Activated CD4-positive, alpha-beta T cell treated with anti-CD3 and anti-CD28 coated beads, Interleukin-2, amount 10 ng/mL, durations not matched to agents 7 days and 5 days (primary cell): Measurements from ENCODE around the gene MAP7D2. TPM values are rescaled to one million over a fixed set of nuclear protein-coding genes. Genes with fewer than 3 reads are reported as not detected.

Experiments
- CTCF ChIA-PET: fragments of 350-600 bp; sonication (Branson Sonifier 250); formaldehyde crosslinking; loops from one replicate; lab custom pipeline; 2021; ENCODE audit warnings: antibody characterized with exemption; lab: Charles Lee
- POLR2A ChIA-PET: fragments of 350-600 bp; sonication (Branson Sonifier 250); formaldehyde crosslinking; loops from one replicate; lab custom pipeline; 2021; ENCODE audit warnings: antibody characterized with exemption; lab: Charles Lee
- DNase-seq: peaks from one replicate; pipeline ENCODE4 v3.0.0-alpha.2; 2020
- H3K27ac Mint-ChIP-seq: one replicate; pipeline ENCODE4 v1.8.0; 2021; ENCODE audit warnings: mild to moderate bottlenecking, moderate library complexity, mixed read lengths
- H3K27me3 Mint-ChIP-seq: one replicate; pipeline ENCODE4 v1.8.0; 2021; ENCODE audit warnings: mixed read lengths
- H3K36me3 Mint-ChIP-seq: one replicate; pipeline ENCODE4 v1.8.0; 2021; ENCODE audit warnings: low read depth, mixed read lengths
- H3K4me1 Mint-ChIP-seq: one replicate; pipeline ENCODE4 v1.8.0; 2021; ENCODE audit warnings: mixed read lengths
- H3K4me3 Mint-ChIP-seq: one replicate; pipeline ENCODE4 v1.8.0; 2021; ENCODE audit warnings: mild to moderate bottlenecking, moderate library complexity, mixed read lengths
- H3K9me3 Mint-ChIP-seq: one replicate; pipeline ENCODE4 v1.8.0; 2021; ENCODE audit warnings: mixed read lengths
- total RNA-seq, 2 experiments: library from RNA; stranded (reverse); gene quantifications; one replicate each; pipeline ENCODE4 v1.2.3, GENCODE V29; 2021

Gene MAP7D2
- total RNA-seq, 2 experiments from 2014 or later: 0.12 to 0.21 TPM

DNA sequence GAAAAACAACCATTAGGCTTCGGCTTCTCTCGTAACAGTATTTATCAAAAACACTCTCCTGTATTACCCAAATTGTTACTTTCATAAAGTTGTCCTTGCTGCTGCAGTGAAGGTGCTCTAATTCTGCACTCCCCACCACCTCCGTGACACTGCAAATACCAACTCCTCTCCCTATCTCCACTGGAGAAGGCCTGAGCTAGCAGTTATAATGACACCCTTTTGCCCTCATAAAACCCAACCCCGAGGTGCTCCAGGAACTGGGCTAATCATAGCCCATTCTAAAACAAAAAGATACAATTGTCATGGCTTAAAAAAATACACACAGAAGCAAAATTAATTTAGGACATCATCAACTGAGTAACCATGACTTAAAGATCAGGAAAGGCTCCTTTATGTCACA, 59.2 kb downstream of the MAP7D2 start:
- POLR2A ChIA-PET: no interaction called here
- Mint-ChIP-seq H3K36me3 (no peaks in the 10 kb centered on the region), H3K4me1 (peaks cover 14% of the 10 kb centered on the region), H3K9me3 (no peaks in the 10 kb centered on the region), H3K27ac (no peak overlapping the region), H3K4me3 (no peak overlapping the region), H3K27me3 (peaks cover 3% of the 10 kb centered on the region)
- CTCF ChIA-PET: no interaction called here
- DNase-seq: no peak

DNA sequence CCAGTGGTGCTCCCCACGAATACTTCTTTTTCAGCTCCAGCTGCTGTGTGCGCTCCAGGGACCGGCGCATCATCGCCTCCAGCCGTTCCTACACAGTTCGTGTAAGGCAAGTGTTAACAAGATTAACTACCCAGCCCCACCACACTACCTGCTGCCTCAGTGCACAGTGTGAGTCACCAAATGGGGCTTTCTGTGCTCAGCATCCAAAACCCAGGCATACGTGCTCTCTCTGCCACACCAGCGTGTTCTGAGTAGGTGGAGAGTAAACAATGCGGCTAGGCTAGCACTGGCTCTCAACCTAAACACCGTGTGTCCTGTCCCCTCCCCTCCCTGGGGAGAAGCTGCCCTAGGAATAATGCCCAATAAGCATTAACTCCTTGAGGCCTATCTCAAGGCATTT, 60.0 kb downstream of the MAP7D2 start:
- no peaks in the 10 kb centered on the region for H3K36me3 Mint-ChIP-seq
- H3K9me3 Mint-ChIP-seq: no peaks in the 10 kb centered on the region
- POLR2A ChIA-PET: no interaction called here
- CTCF ChIA-PET: no interaction called here
- peaks cover 10% of the 10 kb centered on the region for H3K4me1 Mint-ChIP-seq
- no peak for DNase-seq
- H3K27me3 Mint-ChIP-seq: peaks cover 3% of the 10 kb centered on the region
- no peak overlapping the region for H3K4me3 Mint-ChIP-seq
- no peak overlapping the region for H3K27ac Mint-ChIP-seq

DNA sequence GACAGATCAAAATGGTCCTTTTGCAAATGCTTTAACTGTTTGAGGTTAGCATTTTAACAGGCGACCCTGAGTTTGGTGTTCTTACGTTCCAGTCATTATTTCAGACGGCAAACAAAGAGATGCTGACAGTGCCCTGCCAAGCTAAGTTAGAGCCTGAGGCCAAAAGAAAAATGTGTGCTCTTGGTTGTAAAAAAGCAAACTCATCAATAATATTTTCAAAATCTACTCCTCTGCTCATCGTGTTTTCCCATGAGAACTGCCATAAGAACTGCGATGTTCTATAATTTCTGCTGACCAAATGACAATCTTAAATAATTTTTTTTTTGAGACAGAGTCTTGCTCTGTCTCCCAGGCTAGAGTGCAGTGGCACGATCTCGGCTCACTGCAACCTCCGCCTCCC, 63.2 kb downstream of the MAP7D2 start:
- H3K27ac Mint-ChIP-seq: no peak overlapping the region
- H3K27me3 Mint-ChIP-seq: peaks cover 3% of the 10 kb centered on the region
- H3K36me3 Mint-ChIP-seq: no peaks in the 10 kb centered on the region
- DNase-seq: no peak
- ChIA-PET CTCF (no interaction called here), POLR2A (no interaction called here)
- no peak overlapping the region for H3K4me3 Mint-ChIP-seq
- H3K4me1 Mint-ChIP-seq: no peaks in the 10 kb centered on the region
- H3K9me3 Mint-ChIP-seq: no peaks in the 10 kb centered on the region

DNA sequence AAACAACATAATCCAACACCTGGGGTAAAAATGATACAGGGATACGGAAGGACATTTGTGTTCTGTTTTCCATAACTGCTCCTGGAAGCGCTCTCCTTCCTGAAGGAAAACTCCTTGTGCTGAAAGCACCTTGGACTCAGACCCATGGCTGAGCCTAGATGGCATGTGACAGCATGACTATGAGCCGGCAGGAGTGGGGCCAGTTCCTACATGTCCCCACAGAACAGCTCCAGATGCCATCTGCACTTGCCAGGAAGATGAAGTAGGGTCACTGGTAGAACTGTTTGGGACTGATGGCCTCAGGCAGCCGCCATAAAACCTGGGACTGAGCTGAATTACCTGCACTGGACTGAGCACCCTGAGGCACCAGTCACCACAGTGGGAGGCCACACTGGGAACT, 69.8 kb downstream of the MAP7D2 start:
- Mint-ChIP-seq H3K4me1 (no peaks in the 10 kb centered on the region), H3K36me3 (no peaks in the 10 kb centered on the region), H3K4me3 (no peak overlapping the region), H3K27me3 (no peaks in the 10 kb centered on the region), H3K27ac (no peak overlapping the region), H3K9me3 (no peaks in the 10 kb centered on the region)
- POLR2A ChIA-PET: no interaction called here
- DNase-seq: no peak
- CTCF ChIA-PET: interaction anchor here (0.9 to 1.4 kb wide), 2 partner anchors 12 to 272 kb away, joined by 3 read pairs; no protein-coding TSS in a partner anchor

DNA sequence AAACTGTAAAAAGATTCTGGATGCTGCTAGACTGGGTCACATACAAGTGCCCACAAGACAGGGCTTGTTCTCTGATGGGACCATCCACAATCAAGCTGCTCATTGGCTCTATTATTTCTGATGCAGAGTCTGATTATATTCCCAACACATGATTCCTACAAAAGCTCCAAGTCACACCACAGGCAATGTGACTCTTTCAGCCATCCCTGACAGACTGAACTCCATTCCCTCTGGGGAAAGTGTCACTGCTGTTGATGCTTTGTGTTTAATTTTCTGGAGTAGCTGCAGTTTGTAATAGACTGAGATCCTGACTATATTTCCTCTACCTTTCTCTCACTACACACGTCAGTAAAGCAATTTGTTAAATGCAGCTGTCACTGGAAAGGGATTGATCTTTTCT, 70.5 kb downstream of the MAP7D2 start:
- CTCF ChIA-PET: interaction anchor here (1.4 kb wide), 1 partner anchor 12 kb away, joined by 3 read pairs; no protein-coding TSS in a partner anchor

DNA sequence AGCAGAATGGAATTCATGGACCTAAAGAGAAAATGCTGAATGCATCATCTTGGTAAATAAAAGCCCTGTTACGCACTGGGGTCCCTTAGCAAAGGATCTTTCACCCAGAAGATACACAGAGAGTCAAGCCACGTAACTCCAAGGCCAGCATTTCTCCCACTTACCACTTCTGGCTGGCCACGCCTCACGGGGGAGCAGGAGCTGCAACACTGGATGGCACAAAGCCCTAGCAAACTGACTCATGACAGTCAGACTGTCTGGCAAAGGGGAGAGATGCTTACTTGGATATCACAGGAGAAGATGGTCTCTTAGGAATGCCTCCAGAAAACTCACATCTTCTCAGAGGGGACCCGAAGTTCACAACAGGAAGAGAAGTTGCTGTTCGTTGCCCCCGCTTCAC, 74.5 kb downstream of the MAP7D2 start:
- no peaks in the 10 kb centered on the region for H3K27me3 Mint-ChIP-seq
- H3K36me3 Mint-ChIP-seq: no peaks in the 10 kb centered on the region
- H3K27ac Mint-ChIP-seq: no peak overlapping the region
- POLR2A ChIA-PET: no interaction called here
- H3K4me1 Mint-ChIP-seq: no peaks in the 10 kb centered on the region
- CTCF ChIA-PET: no interaction called here
- no peaks in the 10 kb centered on the region for H3K9me3 Mint-ChIP-seq
- no peak for DNase-seq
- H3K4me3 Mint-ChIP-seq: no peak overlapping the region

More for the DNA sequence above, 70.5 kb downstream of the MAP7D2 start:
- H3K9me3 Mint-ChIP-seq: no peaks in the 10 kb centered on the region
- H3K36me3 Mint-ChIP-seq: no peaks in the 10 kb centered on the region
- no peak overlapping the region for H3K4me3 Mint-ChIP-seq
- no peaks in the 10 kb centered on the region for H3K27me3 Mint-ChIP-seq
- no peak for DNase-seq
- H3K4me1 Mint-ChIP-seq: no peaks in the 10 kb centered on the region
- no peak overlapping the region for H3K27ac Mint-ChIP-seq
- POLR2A ChIA-PET: no interaction called here

DNA sequence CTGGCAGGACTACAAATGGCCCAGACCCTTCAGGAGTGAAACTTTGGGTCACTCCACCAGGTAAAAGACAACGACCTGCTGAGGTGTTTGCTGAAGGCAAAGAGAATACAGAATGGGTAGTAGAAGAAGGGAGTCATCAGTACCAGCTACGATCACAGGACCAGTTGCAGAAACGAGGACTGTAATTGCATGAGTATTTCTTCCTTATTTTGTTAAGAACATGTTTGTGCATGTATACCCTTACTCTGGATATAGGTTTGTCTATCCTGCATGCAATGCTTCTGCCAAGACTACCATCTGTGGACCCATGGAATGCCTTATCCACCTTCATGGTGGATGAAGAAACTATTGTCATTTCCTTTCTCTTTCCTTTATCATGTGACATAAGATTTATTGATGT, 77.7 kb downstream of the MAP7D2 start:
- POLR2A ChIA-PET: no interaction called here
- CTCF ChIA-PET: no interaction called here
- H3K27me3 Mint-ChIP-seq: no peaks in the 10 kb centered on the region
- no peak overlapping the region for H3K4me3 Mint-ChIP-seq
- H3K4me1 Mint-ChIP-seq: no peaks in the 10 kb centered on the region
- no peaks in the 10 kb centered on the region for H3K36me3 Mint-ChIP-seq
- DNase-seq: no peak
- no peak overlapping the region for H3K27ac Mint-ChIP-seq
- H3K9me3 Mint-ChIP-seq: no peaks in the 10 kb centered on the region

DNA sequence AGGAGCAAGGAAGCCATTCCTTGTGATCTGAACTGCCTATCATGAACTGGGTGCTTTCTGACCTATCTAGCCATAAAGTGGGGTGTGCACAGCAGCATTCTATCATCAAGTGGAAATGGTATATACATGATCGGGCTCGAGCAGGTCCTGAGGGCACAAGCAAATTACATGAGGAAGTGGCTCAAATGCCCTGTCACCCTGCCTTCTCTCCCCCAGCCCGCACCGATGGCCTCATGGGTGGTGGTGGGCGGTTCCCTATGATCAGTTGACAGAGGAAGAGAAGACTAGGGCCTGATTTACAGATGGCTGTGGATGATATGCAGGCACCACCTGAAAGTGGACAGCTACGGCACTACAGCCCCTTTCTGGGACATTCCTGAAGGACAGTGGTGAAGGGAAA, 79.5 kb downstream of the MAP7D2 start:
- CTCF ChIA-PET: no interaction called here
- Mint-ChIP-seq H3K9me3 (no peaks in the 10 kb centered on the region), H3K4me3 (no peak overlapping the region), H3K27ac (no peak overlapping the region), H3K27me3 (no peaks in the 10 kb centered on the region), H3K36me3 (no peaks in the 10 kb centered on the region), H3K4me1 (no peaks in the 10 kb centered on the region)
- no peak for DNase-seq
- POLR2A ChIA-PET: no interaction called here

DNA sequence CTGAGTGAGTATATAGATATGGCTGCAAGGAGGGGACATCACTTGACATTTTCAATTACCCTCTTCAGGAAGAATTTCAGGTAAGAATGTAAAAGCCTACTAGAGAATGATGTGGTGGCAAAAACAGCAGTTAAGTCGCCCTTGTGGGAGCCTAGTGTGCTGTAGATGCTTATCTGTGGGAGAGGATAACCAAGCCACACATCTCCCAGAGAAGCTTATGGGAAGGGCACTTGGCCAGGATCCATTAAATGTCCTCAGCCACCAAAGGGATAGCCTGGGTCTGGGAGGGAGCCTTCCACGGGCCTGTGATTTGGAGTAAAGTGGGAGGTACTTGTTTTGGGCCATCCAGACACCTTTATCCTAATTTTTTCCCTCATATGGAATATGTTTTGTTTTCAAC, 84.5 kb downstream of the MAP7D2 start:
- peaks cover 13% of the 10 kb centered on the region for H3K4me1 Mint-ChIP-seq
- H3K27me3 Mint-ChIP-seq: no peaks in the 10 kb centered on the region
- H3K36me3 Mint-ChIP-seq: no peaks in the 10 kb centered on the region
- no peak for DNase-seq
- H3K27ac Mint-ChIP-seq: no peak overlapping the region
- ChIA-PET CTCF (interaction anchor here (1.5 kb wide), 1 partner anchor 32 kb away, joined by 3 read pairs; no protein-coding TSS in a partner anchor), POLR2A (no interaction called here)
- no peaks in the 10 kb centered on the region for H3K9me3 Mint-ChIP-seq
- no peak overlapping the region for H3K4me3 Mint-ChIP-seq

DNA sequence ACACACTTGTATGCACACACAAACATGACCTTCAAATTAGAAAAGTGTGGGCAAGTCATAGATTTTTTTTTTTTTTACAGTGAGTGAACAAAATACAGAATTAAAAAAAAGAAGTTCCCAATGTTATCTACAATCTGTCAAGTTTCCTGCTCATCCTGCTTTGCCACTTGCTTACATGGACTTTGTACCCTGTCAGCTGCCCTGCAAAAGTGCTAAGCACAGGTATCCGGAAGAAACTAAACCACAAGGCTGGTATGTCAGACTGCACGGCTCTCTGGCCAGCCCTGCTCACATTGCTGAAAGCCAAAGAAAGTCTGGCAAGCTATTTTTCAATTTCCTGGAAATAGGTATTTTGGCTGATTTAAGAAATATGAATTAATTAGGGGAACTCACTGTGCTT, 87.0 kb downstream of the MAP7D2 start:
- DNase-seq: no peak
- Mint-ChIP-seq H3K36me3 (no peaks in the 10 kb centered on the region), H3K9me3 (no peaks in the 10 kb centered on the region), H3K27me3 (no peaks in the 10 kb centered on the region), H3K27ac (no peak overlapping the region), H3K4me3 (no peak overlapping the region), H3K4me1 (peaks cover 13% of the 10 kb centered on the region)
- ChIA-PET POLR2A (no interaction called here), CTCF (interaction anchor here (0.6 to 0.7 kb wide), 2 partner anchors 9 to 721 kb away, joined by 3 to 4 read pairs; no protein-coding TSS in a partner anchor)

DNA sequence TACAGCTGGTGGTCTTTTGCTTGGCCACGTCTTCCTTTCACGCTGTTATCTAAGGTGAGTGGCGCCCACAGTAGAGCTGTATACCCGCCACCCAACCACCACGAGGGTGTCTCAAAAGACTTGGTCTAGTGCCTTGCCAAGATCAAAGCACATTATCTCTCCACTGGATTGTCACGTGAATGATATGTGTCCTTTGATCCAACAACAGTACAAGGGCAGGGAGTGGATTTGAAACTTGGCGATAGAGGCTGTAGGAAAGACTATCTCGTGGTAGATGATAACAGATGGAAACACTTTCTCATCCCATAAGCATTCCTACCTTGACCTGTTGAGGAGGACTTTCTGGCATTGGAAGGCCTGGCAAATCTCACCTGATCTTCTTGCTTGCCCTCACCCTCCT, 88.1 kb downstream of the MAP7D2 start:
- H3K36me3 Mint-ChIP-seq: no peaks in the 10 kb centered on the region
- no peaks in the 10 kb centered on the region for H3K27me3 Mint-ChIP-seq
- H3K4me1 Mint-ChIP-seq: peaks cover 13% of the 10 kb centered on the region
- H3K4me3 Mint-ChIP-seq: no peak overlapping the region
- H3K27ac Mint-ChIP-seq: no peak overlapping the region
- no peaks in the 10 kb centered on the region for H3K9me3 Mint-ChIP-seq
- no peak for DNase-seq
- ChIA-PET CTCF (no interaction called here), POLR2A (no interaction called here)

DNA sequence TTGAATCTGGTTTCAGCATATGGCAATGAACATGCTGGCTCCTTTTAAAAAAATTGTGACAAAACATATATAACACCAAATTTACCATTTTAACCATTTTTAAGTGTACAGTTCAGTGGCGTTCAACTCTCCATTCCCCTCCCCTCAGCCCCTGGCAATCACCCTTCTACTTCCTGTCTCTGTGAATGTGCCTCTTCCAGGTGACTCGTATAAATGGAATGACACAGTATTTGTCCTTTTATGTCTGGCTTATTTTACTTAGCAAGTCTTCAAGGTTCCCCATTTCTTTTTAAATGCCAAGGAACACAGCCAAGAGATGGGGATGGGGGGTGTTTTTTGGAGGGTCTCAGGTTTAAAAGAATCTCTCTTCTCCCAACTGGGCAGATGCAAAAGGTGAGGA, 90.4 kb downstream of the MAP7D2 start:
- H3K27ac Mint-ChIP-seq: no peak overlapping the region
- H3K27me3 Mint-ChIP-seq: no peaks in the 10 kb centered on the region
- CTCF ChIA-PET: no interaction called here
- peaks cover 13% of the 10 kb centered on the region for H3K4me1 Mint-ChIP-seq
- H3K4me3 Mint-ChIP-seq: no peak overlapping the region
- H3K36me3 Mint-ChIP-seq: no peaks in the 10 kb centered on the region
- DNase-seq: no peak
- POLR2A ChIA-PET: no interaction called here
- no peaks in the 10 kb centered on the region for H3K9me3 Mint-ChIP-seq

DNA sequence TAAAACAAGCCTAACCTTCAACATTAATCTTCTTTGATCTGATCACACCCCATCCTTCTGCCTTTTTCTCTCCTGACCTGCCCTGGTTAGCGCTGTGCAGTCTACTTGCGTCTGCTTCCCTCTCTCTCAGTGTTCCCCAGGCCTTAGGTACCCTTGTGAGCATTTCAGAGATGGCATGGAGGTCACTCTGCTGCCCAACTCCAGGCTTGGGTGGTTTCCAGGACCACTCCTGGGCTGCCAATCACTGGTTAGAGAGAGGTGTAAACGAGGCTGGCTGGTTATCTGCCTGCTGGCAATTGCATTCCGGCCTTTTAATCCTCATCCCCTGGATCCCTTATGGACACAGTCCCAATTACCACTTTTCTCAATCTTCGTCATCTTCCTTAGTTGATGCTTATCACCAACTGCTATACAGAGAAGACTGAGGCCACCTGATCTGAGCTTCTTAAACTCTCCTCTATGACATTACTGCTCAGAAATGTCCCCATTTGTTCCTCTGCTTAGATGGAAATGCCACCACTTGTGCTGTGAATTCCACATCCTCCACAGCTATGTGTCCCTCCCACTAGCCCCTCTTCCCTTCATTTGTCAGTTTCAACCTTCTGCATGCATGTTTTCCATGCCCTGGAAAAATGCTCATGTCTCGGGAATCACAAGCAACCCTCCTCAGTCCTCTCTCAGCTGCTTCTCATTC, 96.9 kb downstream of the MAP7D2 start:
- peaks cover 14% of the 10 kb centered on the region for H3K9me3 Mint-ChIP-seq
- POLR2A ChIA-PET: no interaction called here
- DNase-seq: no peak
- no peak overlapping the region for H3K4me3 Mint-ChIP-seq
- H3K27ac Mint-ChIP-seq: no peak overlapping the region
- H3K4me1 Mint-ChIP-seq: no peaks in the 10 kb centered on the region
- no peaks in the 10 kb centered on the region for H3K27me3 Mint-ChIP-seq
- peaks cover 5% of the 10 kb centered on the region for H3K36me3 Mint-ChIP-seq
- CTCF ChIA-PET: interaction anchor here (1.5 kb wide), 1 partner anchor 10 kb away, joined by 3 read pairs; no protein-coding TSS in a partner anchor

DNA sequence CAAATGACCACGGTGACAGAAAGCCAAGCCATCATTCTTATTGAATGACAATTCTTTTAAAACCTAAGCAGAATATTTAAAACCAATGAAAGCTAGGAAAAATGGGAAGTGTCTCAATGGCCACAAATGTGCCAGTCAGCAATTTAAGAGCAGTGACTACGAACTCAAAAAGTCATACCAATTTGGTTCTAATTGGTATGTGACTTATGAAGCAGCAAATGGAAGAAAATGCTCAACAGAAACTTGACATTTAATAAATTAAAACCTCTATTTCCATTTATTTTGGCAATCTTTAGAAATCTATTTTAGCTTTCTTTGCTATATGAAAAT, 100.1 kb downstream of the MAP7D2 start:
- no peaks in the 10 kb centered on the region for H3K4me1 Mint-ChIP-seq
- no peak overlapping the region for H3K4me3 Mint-ChIP-seq
- H3K9me3 Mint-ChIP-seq: peaks cover 14% of the 10 kb centered on the region
- ChIA-PET POLR2A (no interaction called here), CTCF (interaction anchor here (0.7 kb wide), 1 partner anchor 99 kb away, joined by 3 read pairs; no protein-coding TSS in a partner anchor)
- no peak overlapping the region for H3K27ac Mint-ChIP-seq
- DNase-seq: no peak
- peaks cover 5% of the 10 kb centered on the region for H3K36me3 Mint-ChIP-seq
- H3K27me3 Mint-ChIP-seq: no peaks in the 10 kb centered on the region
